GM19467 (cell line): ENCODE measurements around the gene STAU1.
"Not testable (repeated sequence)": the region's sequence is repeated elsewhere in the genome, so short reads cannot be mapped to it uniquely, and the experiment has no call there.

Source experiments
- ATAC-seq: cut with Tn5 transposase; IDR thresholded peaks from one replicate; pipeline ENCODE4 v1.9.1; 2021; ENCODE audit warnings: mild to moderate bottlenecking, moderate library complexity; ENCODE audit not compliant: unreplicated experiment

STAU1 gene

GRCh38 chr20:49123982-49124381 lies 64.2 kb downstream of the STAU1 start:
- ATAC-seq, result no peak

- no peak for ATAC-seq
These were observed 65.2 kb downstream of the STAU1 start for GRCh38 chr20:49122920-49123319.

GRCh38 chr20:49119988-49120387 lies 68.1 kb downstream of the STAU1 start:
- no peak for ATAC-seq

GRCh38 chr20:49118307-49118706 lies 69.8 kb downstream of the STAU1 start:
- ATAC-seq, result no peak

- no peak for ATAC-seq
These were observed 72.6 kb downstream of the STAU1 start for GRCh38 chr20:49115564-49115963.

- no peak for ATAC-seq
These were observed 75.4 kb downstream of the STAU1 start for GRCh38 chr20:49112596-49113274.

GRCh38 chr20:49110767-49111694 lies 77.1 kb downstream of the STAU1 start:
- no peak for ATAC-seq

GRCh38 chr20:49106328-49106727 lies 81.8 kb downstream of the STAU1 start:
- ATAC-seq, result no peak

GRCh38 chr20:49104979-49105547 lies 83.1 kb downstream of the STAU1 start:
- not testable (repeated sequence) for ATAC-seq

GRCh38 chr20:49104365-49104648 lies 83.8 kb downstream of the STAU1 start:
- ATAC-seq, result no peak

GRCh38 chr20:49103647-49104364 lies 84.3 kb downstream of the STAU1 start:
- no peak for ATAC-seq

- ATAC-seq, result no peak
These were observed 85.1 kb downstream of the STAU1 start for GRCh38 chr20:49103019-49103418.

GRCh38 chr20:49100972-49101371 lies 87.2 kb downstream of the STAU1 start:
- ATAC-seq, result no peak

GRCh38 chr20:49100292-49100691 lies 87.8 kb downstream of the STAU1 start:
- not testable (repeated sequence) for ATAC-seq

- ATAC-seq, result no peak
These were observed 89.1 kb downstream of the STAU1 start for GRCh38 chr20:49099011-49099410.

GRCh38 chr20:49098136-49098535 lies 90.0 kb downstream of the STAU1 start:
- ATAC-seq, result no peak

GRCh38 chr20:49097159-49097558 lies 91.0 kb downstream of the STAU1 start:
- ATAC-seq, result no peak

- ATAC-seq, result no peak
These were observed 91.9 kb downstream of the STAU1 start for GRCh38 chr20:49096203-49096730.

- no peak for ATAC-seq
These were observed 96.4 kb downstream of the STAU1 start for GRCh38 chr20:49091762-49092161.

- no peak for ATAC-seq
These were observed 97.0 kb downstream of the STAU1 start for GRCh38 chr20:49091104-49091503.

- ATAC-seq, result not testable (repeated sequence)
These were observed 105.8 kb downstream of the STAU1 start for GRCh38 chr20:49082295-49082694.
